NCI-H748 treated with DMSO at 0.1 percent for 48 hours (cell line): ENCODE measurements around the gene CXCR4.

Experiments
- DNase-seq: peaks from one replicate; lab custom pipeline; 2025; lab: John Stamatoyannopoulos, UW

Gene CXCR4

GRCh38 chr2:136131961-136132824 is 14.2 kb upstream of the CXCR4 start:
- DNase-seq = no peak

GRCh38 chr2:136131484-136131960 is 13.6 kb upstream of the CXCR4 start:
- no peak for DNase-seq

- DNase-seq = no peak
Observed at GRCh38 chr2:136130511-136130910, 12.6 kb upstream of the CXCR4 start.

- DNase-seq = no peak
Observed at GRCh38 chr2:136130045-136130444, 12.1 kb upstream of the CXCR4 start.

GRCh38 chr2:136129601-136130000 is 11.7 kb upstream of the CXCR4 start:
- DNase-seq = no peak

GRCh38 chr2:136128905-136129304 is 11.0 kb upstream of the CXCR4 start:
- no peak for DNase-seq

- no peak for DNase-seq
Observed at GRCh38 chr2:136128366-136128765, 10.4 kb upstream of the CXCR4 start.

- DNase-seq = no peak
Observed at GRCh38 chr2:136127356-136127755, 9.4 kb upstream of the CXCR4 start.

GRCh38 chr2:136126421-136126926 is 8.5 kb upstream of the CXCR4 start:
- no peak for DNase-seq

- peak; percentile 84 for DNase-seq
Observed at GRCh38 chr2:136126021-136126420, 8.1 kb upstream of the CXCR4 start.

GRCh38 chr2:136125236-136125635 is 7.3 kb upstream of the CXCR4 start:
- no peak for DNase-seq

GRCh38 chr2:136124805-136125204 is 6.9 kb upstream of the CXCR4 start:
- DNase-seq = no peak

GRCh38 chr2:136122661-136123060 is 4.7 kb upstream of the CXCR4 start:
- DNase-seq = no peak

GRCh38 chr2:136121204-136121910 is 3.4 kb upstream of the CXCR4 start:
- DNase-seq = no peak

GRCh38 chr2:136119717-136120675 is 2.0 kb upstream of the CXCR4 start:
- peak; percentile 44 for DNase-seq

- peak; percentile 75 for DNase-seq
Observed at GRCh38 chr2:136118819-136119716, 1.1 kb upstream of the CXCR4 start.

- no peak for DNase-seq
Observed at GRCh38 chr2:136117391-136117841, 533 bp downstream of the CXCR4 start.

GRCh38 chr2:136116813-136117390 is 1.0 kb downstream of the CXCR4 start:
- no peak for DNase-seq

GRCh38 chr2:136116151-136116812 is 1.7 kb downstream of the CXCR4 start:
- no peak for DNase-seq
